Endodermal cell (in vitro differentiated cells): ENCODE measurements around the gene DDHD1. TPM values are rescaled to one million over a fixed set of nuclear protein-coding genes. Genes with fewer than 3 reads are reported as not detected.

Experiments
- DNase-seq: peaks from one replicate; pipeline ENCODE4 v3.0.0-alpha.2; 2017
- H3K27ac ChIP-seq: 2 replicates; pipeline ENCODE4 v1.5.1; 2013; ENCODE audit warnings: mild to moderate bottlenecking, low read depth, low read length, moderate library complexity
- H3K27me3 ChIP-seq: 2 replicates; pipeline ENCODE4 v1.6.1; 2013; ENCODE audit warnings: mild to moderate bottlenecking, low read length, moderate library complexity; ENCODE audit not compliant: insufficient read depth, control insufficient read depth, poor library complexity, severe bottlenecking
- H3K36me3 ChIP-seq: 2 replicates; pipeline ENCODE4 v1.7.0; 2013; ENCODE audit warnings: mild to moderate bottlenecking, low read length, moderate library complexity; ENCODE audit not compliant: control insufficient read depth, insufficient read depth
- H3K4me1 ChIP-seq: one replicate; pipeline ENCODE4 v1.7.0; 2013; ENCODE audit warnings: low read length; ENCODE audit not compliant: control insufficient read depth, insufficient read depth
- H3K4me3 ChIP-seq: 2 replicates; pipeline ENCODE4 v1.5.1; 2013; ENCODE audit warnings: mild to moderate bottlenecking, low read length, moderate library complexity
- H3K9ac ChIP-seq: 2 replicates; pipeline ENCODE4 v1.6.1; 2013; ENCODE audit warnings: mild to moderate bottlenecking, low read length, moderate library complexity; ENCODE audit not compliant: poor library complexity, severe bottlenecking; ENCODE audit errors: extremely low read depth
- H3K9me3 ChIP-seq: 2 replicates; pipeline ENCODE4 v1.6.1; 2013; ENCODE audit warnings: mild to moderate bottlenecking, low read length, moderate library complexity; ENCODE audit not compliant: control insufficient read depth
- H3K27ac Mint-ChIP-seq: 2 replicates; pipeline ENCODE4 v1.8.0; 2020; ENCODE audit warnings: mixed read lengths
- H3K27me3 Mint-ChIP-seq: 2 replicates; pipeline ENCODE4 v1.8.0; 2021; ENCODE audit warnings: mild to moderate bottlenecking, mixed read lengths; ENCODE audit not compliant: insufficient read depth
- H3K36me3 Mint-ChIP-seq: 2 replicates; pipeline ENCODE4 v1.8.0; 2020; ENCODE audit warnings: low read depth, mixed read lengths
- H3K4me1 Mint-ChIP-seq: 2 replicates; pipeline ENCODE4 v1.8.0; 2020; ENCODE audit warnings: mixed read lengths
- H3K4me3 Mint-ChIP-seq: 2 replicates; pipeline ENCODE4 v1.8.0; 2020; ENCODE audit warnings: mild to moderate bottlenecking, moderate library complexity, mixed read lengths
- H3K9me3 Mint-ChIP-seq: 2 replicates; pipeline ENCODE4 v1.8.0; 2020; ENCODE audit warnings: mild to moderate bottlenecking, mixed read lengths
- CTCF ChIP-seq: fragments of 200-600 bp; sonication (generic); conservative IDR thresholded peaks from 2 replicates; pipeline ENCODE4 v1.5.0; 2021; ENCODE audit warnings: antibody characterized with exemption, mild to moderate bottlenecking
- WGBS, 2 experiments: methylation state at CpG; one replicate each; pipeline versions ENCODE4 v1.1.5 to v1.1.7; 2013; ENCODE audit warnings: missing lambda C conversion rate in 2 of 2, mixed read lengths in 1 of 2; ENCODE audit not compliant: insufficient coverage in 1 of 2, insufficient read length in 1 of 2; 5-methylcytosine and 5-hydroxymethylcytosine counted together
- total RNA-seq, 2 donors: library from RNA; stranded (reverse); fragmentation: NEBNext Ultra II Directional in 1 of 2; extraction: Animal tissue kit (Norgen Biotek cat#: 25700) in 1 of 2; gene quantifications; 2 replicates in 1 of 2; 3 replicates in 1 of 2; pipeline ENCODE4 v1.2.1, GENCODE V29; 2021

DDHD1 gene
- total RNA-seq, 2 donors from 2014 or later = 26.2 to 27.1 TPM

- Mint-ChIP-seq H3K27ac (no peak overlapping the region), H3K4me3 (no peak overlapping the region), H3K4me1 (peaks cover 4% of the 10 kb centered on the region), H3K9me3 (no peaks in the 10 kb centered on the region), H3K36me3 (peaks cover 56% of the 10 kb centered on the region), H3K27me3 (no peaks in the 10 kb centered on the region)
- WGBS, 2 experiments = 94 to 96% methylated on average over 4 to 7 of the region's 7 CpGs
- Histone ChIP-seq H3K9me3 (no peaks in the 10 kb centered on the region), H3K36me3 (peaks cover 84% of the 10 kb centered on the region), H3K9ac (no peak overlapping the region), H3K4me1 (no peaks in the 10 kb centered on the region), H3K27me3 (no peaks in the 10 kb centered on the region), H3K4me3 (no peak overlapping the region), H3K27ac (no peak overlapping the region)
- no peak for TF ChIP-seq CTCF
- no peak for DNase-seq
Measured at GRCh38 chr14:53043027-53043581, 110.0 kb downstream of the DDHD1 start.

GRCh38 chr14:53042480-53042879, 110.6 kb downstream of the DDHD1 start:
- H3K9me3 Mint-ChIP-seq = peaks cover 3% of the 10 kb centered on the region
- no peak overlapping the region for H3K27ac Mint-ChIP-seq
- H3K9ac ChIP-seq = no peak overlapping the region
- no peak for TF ChIP-seq CTCF
- H3K4me1 Mint-ChIP-seq = peaks cover 4% of the 10 kb centered on the region
- H3K9me3 ChIP-seq = no peaks in the 10 kb centered on the region
- H3K4me3 ChIP-seq = no peak overlapping the region
- no peak overlapping the region for H3K4me3 Mint-ChIP-seq
- no peaks in the 10 kb centered on the region for H3K27me3 ChIP-seq
- no peak overlapping the region for H3K27ac ChIP-seq
- H3K27me3 Mint-ChIP-seq = no peaks in the 10 kb centered on the region
- no peak for DNase-seq
- WGBS, 2 experiments = 96 to 100% methylated on average over 2 to 4 of the region's 4 CpGs
- no peaks in the 10 kb centered on the region for H3K4me1 ChIP-seq
- peaks cover 87% of the 10 kb centered on the region for H3K36me3 ChIP-seq
- peaks cover 62% of the 10 kb centered on the region for H3K36me3 Mint-ChIP-seq

- no peak overlapping the region for H3K4me3 ChIP-seq
- WGBS, 2 experiments = 91% methylated on average over 2 of the region's 2 CpGs; no CpG with 5 or more reads in 1 of the 2 experiments
- H3K4me1 ChIP-seq = no peaks in the 10 kb centered on the region
- TF ChIP-seq CTCF = no peak
- Mint-ChIP-seq H3K4me3 (no peak overlapping the region), H3K36me3 (peaks cover 60% of the 10 kb centered on the region), H3K9me3 (peaks cover 4% of the 10 kb centered on the region), H3K27ac (no peak overlapping the region), H3K27me3 (no peaks in the 10 kb centered on the region), H3K4me1 (peaks cover 4% of the 10 kb centered on the region)
- peaks cover 95% of the 10 kb centered on the region for H3K36me3 ChIP-seq
- H3K9ac ChIP-seq = no peak overlapping the region
- H3K27me3 ChIP-seq = no peaks in the 10 kb centered on the region
- DNase-seq = no peak
- no peaks in the 10 kb centered on the region for H3K9me3 ChIP-seq
- no peak overlapping the region for H3K27ac ChIP-seq
Measured at GRCh38 chr14:53041067-53041466, 112.1 kb downstream of the DDHD1 start.
